Cardiac muscle cell (in vitro differentiated cells and primary cell): ENCODE measurements around the gene CRACR2A. TPM values are rescaled to one million over a fixed set of nuclear protein-coding genes. Genes with fewer than 3 reads are reported as not detected.
A peak's percentile ranks its signal among the peaks of the same experiment; 100 is the strongest.

ENCODE experiments used
- DNase-seq, 2 donors: peaks; one replicate each; pipeline versions ENCODE4 v3.0.0 to v3.0.0-alpha.2; 2010 to 2017; ENCODE audit warnings: low read depth in 1 of 2, low spot score in 1 of 2
- H3K27ac ChIP-seq: fragments of 200-600 bp; sonication (generic); 2 replicates; pipeline ENCODE4 v1.5.1; 2016
- H3K27me3 ChIP-seq: fragments of 200-600 bp; sonication (generic); 2 replicates; pipeline ENCODE4 v1.6.0; 2016; ENCODE audit warnings: control low read depth
- H3K36me3 ChIP-seq: fragments of 200-600 bp; sonication (generic); 2 replicates; pipeline ENCODE4 v1.5.1; 2016; ENCODE audit warnings: control low read depth
- H3K4me1 ChIP-seq: fragments of 200-600 bp; sonication (generic); 2 replicates; pipeline ENCODE4 v1.8.1; 2017; ENCODE audit warnings: low read depth, mild to moderate bottlenecking, mixed run types
- H3K4me3 ChIP-seq: fragments of 200-600 bp; sonication (generic); 2 replicates; pipeline ENCODE4 v1.5.1; 2016; ENCODE audit warnings: mild to moderate bottlenecking
- H3K9me3 ChIP-seq: fragments of 200-600 bp; sonication (generic); 2 replicates; pipeline ENCODE4 v1.5.1; 2017; ENCODE audit warnings: low read depth, mild to moderate bottlenecking, control low read depth
- polyA plus RNA-seq: library from polyadenylated mRNA; unstranded; fragments of >200 nt; fragmentation: Nextera tagmentation; extraction: Ambion mirVana; gene quantifications from 2 replicates; pipeline ENCODE4 v1.2.1, GENCODE V29; 2016
- total RNA-seq: library from RNA; depleted of rRNA; stranded (reverse); fragments of >200 nt; gene quantifications from 2 replicates; pipeline ENCODE4 v1.2.3, GENCODE V29; 2016
- TF ChIP-seq, protein P1 (sequence below): IDR thresholded peaks from 2 replicates; pipeline ENCODE4 v1.5.1; 2012; ENCODE audit warnings: low read depth, mild to moderate bottlenecking, low read length

The CRACR2A gene
- total and polyA plus RNA-seq, 2 experiments from 2014 or later: 1.3 TPM; not detected in 1

- peaks cover 2% of the 10 kb centered on the region for H3K27me3 ChIP-seq
- no peak overlapping the region for H3K4me3 ChIP-seq
- no peaks in the 10 kb centered on the region for H3K36me3 ChIP-seq
- H3K4me1 ChIP-seq: no peaks in the 10 kb centered on the region
- no peak for DNase-seq
- no peaks in the 10 kb centered on the region for H3K9me3 ChIP-seq
- H3K27ac ChIP-seq: no peak overlapping the region
- TF ChIP-seq, protein P1, sequence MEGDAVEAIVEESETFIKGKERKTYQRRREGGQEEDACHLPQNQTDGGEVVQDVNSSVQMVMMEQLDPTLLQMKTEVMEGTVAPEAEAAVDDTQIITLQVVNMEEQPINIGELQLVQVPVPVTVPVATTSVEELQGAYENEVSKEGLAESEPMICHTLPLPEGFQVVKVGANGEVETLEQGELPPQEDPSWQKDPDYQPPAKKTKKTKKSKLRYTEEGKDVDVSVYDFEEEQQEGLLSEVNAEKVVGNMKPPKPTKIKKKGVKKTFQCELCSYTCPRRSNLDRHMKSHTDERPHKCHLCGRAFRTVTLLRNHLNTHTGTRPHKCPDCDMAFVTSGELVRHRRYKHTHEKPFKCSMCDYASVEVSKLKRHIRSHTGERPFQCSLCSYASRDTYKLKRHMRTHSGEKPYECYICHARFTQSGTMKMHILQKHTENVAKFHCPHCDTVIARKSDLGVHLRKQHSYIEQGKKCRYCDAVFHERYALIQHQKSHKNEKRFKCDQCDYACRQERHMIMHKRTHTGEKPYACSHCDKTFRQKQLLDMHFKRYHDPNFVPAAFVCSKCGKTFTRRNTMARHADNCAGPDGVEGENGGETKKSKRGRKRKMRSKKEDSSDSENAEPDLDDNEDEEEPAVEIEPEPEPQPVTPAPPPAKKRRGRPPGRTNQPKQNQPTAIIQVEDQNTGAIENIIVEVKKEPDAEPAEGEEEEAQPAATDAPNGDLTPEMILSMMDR: no peak
Observed at GRCh38 chr12:3692616-3693365, 60.1 kb downstream of the CRACR2A start.

DNA sequence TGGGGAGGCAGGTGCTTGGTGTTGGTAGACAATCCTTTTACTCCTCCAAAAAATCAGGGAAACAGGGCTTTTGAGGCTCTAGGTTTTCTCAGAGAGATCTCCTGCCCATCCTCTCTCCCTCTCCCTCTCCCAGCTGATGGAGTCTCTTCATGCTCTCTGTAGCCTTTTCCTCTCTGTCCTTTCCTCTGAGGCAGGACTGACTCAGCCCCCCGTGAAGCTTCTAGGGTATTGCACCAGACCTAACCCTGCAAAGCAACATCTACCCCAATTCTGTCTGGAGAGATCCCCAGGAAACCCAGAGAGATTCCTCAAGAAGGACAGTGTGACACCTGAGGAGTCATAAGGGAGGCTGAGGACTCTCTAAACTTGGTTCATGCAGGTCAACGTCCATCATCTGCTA is 66.4 kb downstream of the CRACR2A start:
- Histone ChIP-seq H3K9me3 (no peaks in the 10 kb centered on the region), H3K4me3 (no peak overlapping the region), H3K4me1 (peaks cover 26% of the 10 kb centered on the region), H3K27ac (no peak overlapping the region), H3K27me3 (no peaks in the 10 kb centered on the region), H3K36me3 (no peaks in the 10 kb centered on the region)
- TF ChIP-seq, protein P1: no peak
- no peak for DNase-seq

- Histone ChIP-seq H3K4me1 (peaks cover 26% of the 10 kb centered on the region), H3K27ac (no peak overlapping the region), H3K36me3 (no peaks in the 10 kb centered on the region), H3K4me3 (no peak overlapping the region), H3K27me3 (no peaks in the 10 kb centered on the region), H3K9me3 (no peaks in the 10 kb centered on the region)
- TF ChIP-seq, protein P1: no peak
- no peak for DNase-seq
Observed at GRCh38 chr12:3685830-3686229, 67.1 kb downstream of the CRACR2A start.

GRCh38 chr12:3684449-3685051 is 68.4 kb downstream of the CRACR2A start:
- no peaks in the 10 kb centered on the region for H3K27me3 ChIP-seq
- H3K4me1 ChIP-seq: peaks cover 26% of the 10 kb centered on the region
- H3K36me3 ChIP-seq: no peaks in the 10 kb centered on the region
- TF ChIP-seq, protein P1: no peak
- DNase-seq: peak; percentile 78 to 81
- H3K9me3 ChIP-seq: no peaks in the 10 kb centered on the region
- no peak overlapping the region for H3K4me3 ChIP-seq
- peak overlapping the region; percentile 78 for H3K27ac ChIP-seq

- no peaks in the 10 kb centered on the region for H3K9me3 ChIP-seq
- TF ChIP-seq, protein P1: no peak
- H3K36me3 ChIP-seq: no peaks in the 10 kb centered on the region
- H3K27me3 ChIP-seq: no peaks in the 10 kb centered on the region
- peak in 1 of 2 donors; percentile 62 for DNase-seq
- H3K27ac ChIP-seq: no peak overlapping the region
- H3K4me3 ChIP-seq: no peak overlapping the region
- H3K4me1 ChIP-seq: peaks cover 26% of the 10 kb centered on the region
Observed at GRCh38 chr12:3683670-3684069, 69.2 kb downstream of the CRACR2A start.
